GM21529 (cell line): ENCODE results near the gene DGCR2.
"Not testable (repeated sequence)": the region's sequence is repeated elsewhere in the genome, so short reads cannot be mapped to it uniquely, and the experiment has no call there.

Experiments
- ATAC-seq: cut with Tn5 transposase; IDR thresholded peaks from one replicate; pipeline ENCODE4 v1.9.1; 2021; ENCODE audit not compliant: unreplicated experiment

Gene DGCR2

DNA sequence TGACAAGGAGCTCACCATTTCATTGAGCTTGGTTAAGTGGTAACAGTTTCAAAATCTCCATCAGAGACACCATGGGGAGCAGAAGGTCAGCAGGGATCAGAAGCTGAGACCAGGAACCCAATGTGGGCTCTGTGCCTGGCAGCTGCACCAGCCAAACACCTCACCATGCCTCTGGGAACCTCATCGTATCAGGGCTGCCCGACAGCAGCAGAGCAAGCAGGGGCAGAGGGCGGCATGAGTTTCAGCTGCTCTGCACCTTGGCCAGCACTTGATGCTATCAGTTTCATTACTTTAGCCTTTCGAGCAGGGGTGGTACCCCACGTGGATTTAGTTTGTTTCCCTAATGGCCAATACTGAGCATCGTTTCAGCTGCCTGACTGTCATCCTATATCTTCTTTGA lies 77.8 kb downstream of the DGCR2 start:
- no peak for ATAC-seq

DNA sequence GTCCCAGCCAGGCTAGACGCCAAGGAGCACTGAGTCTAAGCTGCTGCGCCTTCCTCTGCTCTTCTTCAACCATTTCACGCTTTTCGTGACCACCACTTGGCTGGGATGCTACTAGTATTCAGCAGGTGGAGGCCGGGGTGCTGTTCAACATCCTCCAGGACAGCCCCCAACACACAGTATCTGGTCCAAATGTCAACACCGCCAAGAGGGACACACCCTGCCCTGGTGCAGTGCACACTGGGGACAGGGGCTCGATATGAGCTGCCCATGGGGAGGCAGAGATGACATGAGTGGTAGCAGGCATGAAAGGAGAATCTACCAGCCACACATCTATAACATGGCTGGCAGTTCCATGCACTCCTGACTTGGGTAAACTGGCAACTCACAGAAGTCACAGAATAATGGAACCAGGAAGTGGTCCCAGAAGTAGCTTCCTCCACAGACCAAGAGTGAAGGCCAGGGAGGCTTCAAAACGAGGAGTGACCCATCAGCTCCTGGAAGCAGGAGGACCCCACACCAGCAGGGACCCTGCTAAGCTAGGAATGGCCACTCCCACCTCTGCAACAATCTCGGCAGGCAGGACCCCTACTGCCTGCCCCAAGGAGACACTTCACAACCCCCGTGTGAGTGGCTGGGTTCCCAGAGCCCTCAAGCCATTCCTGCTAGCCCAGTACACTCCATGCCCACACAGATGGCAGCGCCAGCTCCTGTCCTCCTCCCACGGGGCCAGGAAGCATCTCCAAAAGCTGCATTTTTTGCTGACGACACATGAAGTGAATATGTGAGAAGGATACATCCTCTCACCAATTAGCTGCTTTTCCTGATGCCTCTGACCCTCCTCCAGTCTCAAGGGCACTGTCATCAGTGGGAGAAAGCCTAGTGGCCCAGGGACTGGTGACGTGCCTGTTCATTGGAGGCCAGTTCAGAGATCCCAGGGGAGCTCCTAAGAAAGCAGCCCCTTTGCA lies 78.8 kb downstream of the DGCR2 start:
- ATAC-seq: no peak

- no peak for ATAC-seq
Observed at GRCh38 chr22:19042285-19043120, 79.7 kb downstream of the DGCR2 start.

- no peak for ATAC-seq
Observed at GRCh38 chr22:19041704-19042074, 80.5 kb downstream of the DGCR2 start.

- ATAC-seq: no peak
Observed at GRCh38 chr22:19040888-19041703, 81.1 kb downstream of the DGCR2 start.

GRCh38 chr22:19040391-19040861 lies 81.8 kb downstream of the DGCR2 start:
- no peak for ATAC-seq

DNA sequence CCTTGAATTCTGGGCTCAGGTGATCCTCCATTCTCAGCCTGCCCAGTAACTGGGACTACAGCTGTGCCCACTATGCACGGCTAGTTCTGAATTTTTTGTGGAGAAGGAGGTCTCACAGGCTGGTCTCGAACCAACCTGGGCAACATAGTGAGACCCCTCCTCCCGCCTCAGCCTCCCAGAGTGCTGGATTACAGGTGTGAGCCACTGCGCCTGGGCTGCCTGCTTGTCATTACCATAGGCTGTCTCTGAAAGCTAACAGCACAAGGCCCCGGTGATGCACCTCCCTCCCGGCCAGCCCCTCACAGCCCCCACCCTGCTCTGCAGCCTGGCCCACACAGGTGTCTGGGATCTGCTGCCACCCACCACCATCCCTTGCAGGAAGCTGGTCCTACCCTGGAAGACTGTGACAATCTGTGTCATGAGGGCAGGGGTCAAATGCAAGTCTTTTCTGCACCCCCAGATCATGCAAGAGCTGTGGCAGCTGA lies 82.4 kb downstream of the DGCR2 start:
- ATAC-seq: no peak

GRCh38 chr22:19039448-19039780 lies 82.8 kb downstream of the DGCR2 start:
- no peak for ATAC-seq

- ATAC-seq: no peak
Observed at GRCh38 chr22:19038728-19039447, 83.3 kb downstream of the DGCR2 start.

- no peak for ATAC-seq
Observed at GRCh38 chr22:19038164-19038546, 84.1 kb downstream of the DGCR2 start.

- no peak for ATAC-seq
Observed at GRCh38 chr22:19037282-19038163, 84.7 kb downstream of the DGCR2 start.

DNA sequence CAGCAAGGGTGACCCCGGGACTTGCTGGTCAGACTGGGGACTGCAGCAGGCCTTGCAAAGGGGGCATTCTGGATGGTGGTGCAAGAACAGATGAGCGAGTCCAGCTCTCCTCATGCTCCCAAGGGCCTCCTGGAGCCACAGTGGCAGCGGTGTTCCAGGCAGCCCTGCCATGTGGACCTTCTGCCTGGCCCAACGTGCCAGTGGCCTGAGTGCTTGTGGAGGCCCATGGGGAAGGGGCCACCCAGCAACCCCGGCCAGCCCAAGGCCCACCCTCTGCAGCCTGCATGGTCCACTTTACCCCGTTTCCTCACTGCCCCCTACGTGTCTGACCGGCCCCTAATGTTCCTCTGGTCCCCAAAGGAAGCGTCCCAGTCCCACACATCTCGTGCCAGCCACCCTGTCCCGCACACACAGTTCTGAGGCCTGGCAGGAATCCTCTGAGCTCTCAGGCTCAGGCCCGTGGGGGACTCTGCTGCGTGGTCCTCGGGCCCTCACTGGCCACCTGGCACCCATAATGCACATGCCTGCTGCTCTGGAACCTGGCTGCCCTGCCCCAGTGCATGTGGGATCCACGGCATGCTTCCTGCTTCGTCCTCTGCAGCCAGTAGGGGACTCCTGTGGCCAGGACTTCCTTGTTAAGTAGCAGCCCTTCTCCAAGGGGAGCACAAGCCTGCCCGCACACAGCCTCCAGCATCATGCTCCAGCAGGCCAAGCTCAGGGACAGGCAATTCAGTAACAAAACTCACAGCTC lies 85.5 kb downstream of the DGCR2 start:
- ATAC-seq: no peak

DNA sequence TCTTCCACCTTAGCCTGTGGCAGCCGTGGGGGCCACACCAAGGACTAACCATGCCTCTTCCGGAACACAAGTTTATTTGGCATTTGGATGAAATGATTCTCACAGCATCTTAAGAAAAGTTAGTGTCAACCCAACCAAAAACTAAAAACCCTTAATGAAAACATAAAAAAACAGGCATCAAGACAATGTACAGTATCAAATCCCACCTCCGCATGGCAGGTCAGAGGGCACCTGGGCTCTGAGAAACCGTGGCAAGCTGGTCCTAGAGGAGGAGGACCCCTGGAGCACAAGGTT lies 86.0 kb downstream of the DGCR2 start:
- no peak for ATAC-seq

DNA sequence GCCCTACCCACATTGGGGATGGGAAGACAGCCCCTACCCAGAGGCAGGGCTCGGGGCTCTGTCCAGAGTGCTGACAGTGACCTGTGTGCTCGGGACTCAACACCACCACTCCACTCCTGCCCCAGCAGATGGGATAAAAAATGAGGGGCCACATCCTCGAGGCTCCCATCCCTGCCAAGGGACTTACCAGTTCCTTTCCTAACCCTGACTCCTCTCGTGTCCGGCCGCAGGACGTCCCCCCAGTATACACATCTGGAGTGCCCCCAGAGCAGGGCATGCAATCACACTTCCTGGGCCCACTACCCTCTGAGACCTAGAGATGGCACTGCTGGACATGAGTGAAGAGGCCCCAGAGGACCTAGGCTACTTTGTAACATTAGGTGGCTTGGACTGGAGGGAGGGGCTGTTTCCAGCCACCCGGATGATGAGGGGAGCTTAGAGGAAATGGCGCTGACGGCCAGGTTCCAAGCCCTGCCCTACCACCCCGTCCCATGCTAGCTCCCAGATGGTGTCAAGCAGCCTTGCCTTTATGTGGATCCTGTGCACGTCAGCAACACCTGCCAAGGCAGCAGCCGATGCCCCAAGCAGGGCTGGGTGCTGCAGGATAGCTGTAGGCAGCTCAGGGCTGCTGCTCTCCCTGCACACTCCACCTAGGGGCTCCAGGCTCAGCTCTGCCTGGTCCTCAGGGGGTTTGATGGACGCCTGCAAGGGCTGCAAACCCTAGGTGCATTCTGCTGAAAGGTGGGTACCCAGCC lies 86.6 kb downstream of the DGCR2 start:
- ATAC-seq: no peak

DNA sequence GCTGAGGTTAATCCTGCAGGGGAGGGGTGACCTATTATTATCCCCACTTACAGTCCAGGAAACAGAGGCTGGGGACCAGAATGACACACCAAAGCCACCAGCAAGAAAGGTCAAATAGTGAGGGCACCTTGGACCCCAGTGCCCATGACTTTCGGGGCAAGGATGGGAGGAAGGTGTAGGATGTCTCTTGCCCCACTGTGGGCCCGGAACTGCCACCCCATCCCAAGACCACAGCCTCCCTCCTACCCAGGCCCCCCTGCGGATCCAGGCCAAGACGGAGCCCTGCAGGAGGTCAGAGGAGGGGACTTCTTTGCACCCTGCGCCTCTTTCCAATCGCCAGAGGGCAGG lies 87.1 kb downstream of the DGCR2 start:
- not testable (repeated sequence) for ATAC-seq

- not testable (repeated sequence) for ATAC-seq
Observed at GRCh38 chr22:19034724-19035120, 87.5 kb downstream of the DGCR2 start.

DNA sequence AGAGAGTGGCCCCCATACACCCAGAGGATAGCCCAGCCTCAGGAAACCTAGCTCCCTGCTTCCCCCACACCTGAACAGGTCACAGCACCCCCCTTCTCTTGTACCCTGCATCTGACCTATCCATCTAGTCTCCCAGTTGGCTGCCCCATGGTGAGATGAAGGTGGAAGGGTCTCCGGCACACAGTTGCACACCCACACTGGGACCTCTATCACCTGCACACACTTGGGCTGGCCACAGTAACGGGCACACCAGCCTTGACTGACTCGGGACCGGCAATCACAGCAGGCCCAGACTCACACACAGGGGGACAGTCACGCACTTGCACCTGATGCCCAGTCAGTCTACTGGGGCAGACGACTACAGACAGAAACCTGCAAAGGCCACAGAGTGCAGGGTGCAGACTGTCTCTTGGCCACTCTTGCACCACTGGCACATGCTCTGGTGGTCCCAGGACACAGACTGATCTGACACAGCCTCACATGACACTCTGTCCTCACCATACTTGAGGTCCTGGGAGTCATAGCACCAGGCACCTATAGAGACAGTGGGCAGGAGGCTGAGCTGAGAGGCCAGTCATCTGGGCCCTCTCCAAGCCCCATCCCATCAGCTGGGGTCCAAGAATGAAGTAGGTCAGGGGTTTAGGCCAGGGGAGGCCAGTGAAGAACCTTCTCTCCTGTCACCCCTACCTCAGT lies 88.0 kb downstream of the DGCR2 start:
- not testable (repeated sequence) for ATAC-seq

DNA sequence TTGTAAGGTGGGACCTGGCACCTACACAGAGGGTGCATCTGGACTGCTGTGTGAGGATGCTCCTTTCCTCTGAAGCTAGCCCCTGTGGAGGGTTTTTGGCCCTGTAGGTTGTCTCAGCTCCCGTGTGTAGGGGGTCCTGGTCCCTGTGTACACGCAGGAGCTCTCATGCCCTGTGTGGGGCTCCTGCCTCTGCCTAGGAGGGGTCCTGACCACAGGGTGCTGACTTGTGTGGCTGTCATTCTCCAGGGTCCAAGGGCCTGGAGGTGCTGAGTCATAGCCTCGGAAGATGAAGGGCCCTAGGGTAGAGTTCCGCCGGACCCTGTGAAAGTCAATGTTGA lies 88.7 kb downstream of the DGCR2 start:
- not testable (repeated sequence) for ATAC-seq
